SK-N-SH treated with all-trans-retinoic acid at 6 μM for 48 hours (cell line): ENCODE data around the gene TIAM1.

ENCODE experiments used
- ATAC-seq: fragments of 200-7000 bp; cut with Tn5 transposase; 3 replicates; pipeline ENCODE4 v1.9.1; 2020; ENCODE audit warnings: mild to moderate bottlenecking, moderate library complexity
- ARNTL ChIP-seq: fragments of 450-650 bp; formaldehyde crosslinking; IDR thresholded peaks from 2 replicates; pipeline ENCODE4 v1.5.0; 2020; ENCODE audit warnings: low read depth, mild to moderate bottlenecking, moderate library complexity, borderline replicate concordance
- BACH2 ChIP-seq: fragments of 250-450 bp; sonication (Bioruptor Pico); IDR thresholded peaks from 2 replicates; pipeline ENCODE4 v1.9.0; 2021; ENCODE audit warnings: mild to moderate bottlenecking, borderline replicate concordance
- CSDC2 ChIP-seq: fragments of 250-450 bp; sonication (Bioruptor Pico); IDR thresholded peaks from 2 replicates; pipeline ENCODE4 v1.5.0; 2020; ENCODE audit warnings: mild to moderate bottlenecking, moderate library complexity
- ESRRG ChIP-seq: fragments of 250-450 bp; sonication (Bioruptor Pico); IDR thresholded peaks from 2 replicates; pipeline ENCODE4 v1.6.1; 2021; ENCODE audit warnings: mild to moderate bottlenecking
- GLIS3 ChIP-seq: fragments of 250-450 bp; sonication (Bioruptor Pico); IDR thresholded peaks from 2 replicates; pipeline ENCODE4 v1.5.0; 2020; ENCODE audit warnings: mild to moderate bottlenecking, moderate library complexity
- ISL1 ChIP-seq: fragments of 250-450 bp; sonication (Bioruptor Pico); IDR thresholded peaks from 2 replicates; pipeline ENCODE4 v2.1.2; 2022; ENCODE audit warnings: mild to moderate bottlenecking, moderate library complexity
- OSR1 ChIP-seq: fragments of 250-450 bp; sonication (Bioruptor Pico); IDR thresholded peaks from 2 replicates; pipeline ENCODE4 v1.8.0; 2022; ENCODE audit warnings: moderate library complexity, mild to moderate bottlenecking, inconsistent platforms
- PPARA ChIP-seq: fragments of 250-450 bp; sonication (Bioruptor Pico); IDR thresholded peaks from 2 replicates; pipeline ENCODE4 v1.5.0; 2020; ENCODE audit warnings: mild to moderate bottlenecking, borderline replicate concordance
- SNAI2 ChIP-seq: fragments of 250-450 bp; sonication (Bioruptor Pico); IDR thresholded peaks from 2 replicates; pipeline ENCODE4 v1.5.0; 2020; ENCODE audit warnings: mild to moderate bottlenecking, moderate library complexity
- TCF4 ChIP-seq: fragments of 250-450 bp; sonication (Bioruptor Pico); IDR thresholded peaks from 2 replicates; pipeline ENCODE4 v1.8.0; 2021; ENCODE audit warnings: mild to moderate bottlenecking, moderate library complexity, borderline replicate concordance
- TOX ChIP-seq: fragments of 250-450 bp; sonication (Bioruptor Pico); IDR thresholded peaks from 2 replicates; pipeline ENCODE4 v1.8.0; 2021; ENCODE audit warnings: mild to moderate bottlenecking, moderate library complexity, borderline replicate concordance
- ZC3H10 ChIP-seq: fragments of 250-450 bp; sonication (Bioruptor Pico); IDR thresholded peaks from 2 replicates; pipeline ENCODE4 v1.5.1; 2021; ENCODE audit warnings: mild to moderate bottlenecking, moderate library complexity
- ZFP3 ChIP-seq: fragments of 250-450 bp; sonication (Bioruptor Pico); IDR thresholded peaks from 2 replicates; pipeline ENCODE4 v1.5.0; 2020; ENCODE audit warnings: mild to moderate bottlenecking, moderate library complexity
- ZFP30 ChIP-seq: fragments of 450-650 bp; formaldehyde crosslinking; IDR thresholded peaks from 2 replicates; pipeline ENCODE4 v1.5.0; 2022; ENCODE audit warnings: mild to moderate bottlenecking, moderate library complexity
- ZNF565 ChIP-seq: fragments of 450-650 bp; formaldehyde crosslinking; conservative IDR thresholded peaks from 2 replicates; pipeline ENCODE4 v1.5.0; 2020; ENCODE audit warnings: low read depth, mild to moderate bottlenecking, moderate library complexity
- ZNF70 ChIP-seq: fragments of 450-650 bp; formaldehyde crosslinking; IDR thresholded peaks from 2 replicates; pipeline ENCODE4 v1.5.0; 2020; ENCODE audit warnings: mild to moderate bottlenecking, moderate library complexity
- ZNF8 ChIP-seq: fragments of 450-650 bp; formaldehyde crosslinking; IDR thresholded peaks from 2 replicates; pipeline ENCODE4 v1.5.0; 2020; ENCODE audit warnings: mild to moderate bottlenecking, moderate library complexity
- TF ChIP-seq, protein P1 (sequence below): fragments of 250-450 bp; sonication (Bioruptor Pico); IDR thresholded peaks from 2 replicates; pipeline ENCODE4 v1.5.0; 2020; ENCODE audit warnings: mild to moderate bottlenecking, moderate library complexity
- TF ChIP-seq, protein P2 (sequence below): fragments of 250-450 bp; sonication (Bioruptor Pico); IDR thresholded peaks from 2 replicates; pipeline ENCODE4 v1.5.1; 2020; ENCODE audit warnings: low read depth, mild to moderate bottlenecking, moderate library complexity
- TF ChIP-seq, protein P3 (sequence below): fragments of 250-450 bp; sonication (Bioruptor Pico); IDR thresholded peaks from 2 replicates; pipeline ENCODE4 v1.8.0; 2021; ENCODE audit warnings: low read depth, mild to moderate bottlenecking, moderate library complexity, borderline replicate concordance
- TF ChIP-seq, protein P4 (sequence below): fragments of 250-450 bp; sonication (Bioruptor Pico); IDR thresholded peaks from 2 replicates; pipeline ENCODE4 v1.8.0; 2020; ENCODE audit warnings: mild to moderate bottlenecking, moderate library complexity, borderline replicate concordance

Gene TIAM1

DNA sequence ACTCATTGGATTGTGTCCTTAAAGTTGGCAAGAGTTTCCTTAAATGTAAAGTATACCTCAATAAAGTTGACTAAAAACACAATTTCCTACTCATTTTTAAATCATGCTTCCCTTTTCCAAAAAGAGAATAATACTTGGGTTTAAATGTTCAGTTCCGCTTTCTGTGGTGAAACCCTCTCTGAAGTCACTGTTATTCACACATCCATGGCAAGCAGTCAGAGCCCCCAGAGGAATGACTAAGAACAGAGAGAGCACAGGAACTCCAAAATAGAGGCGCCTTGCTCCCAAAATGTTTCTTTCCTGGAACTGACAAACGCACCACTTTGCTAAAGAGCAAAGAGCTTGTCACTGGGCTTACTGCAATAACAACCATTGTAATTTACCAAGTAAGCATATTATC lies 142.5 kb downstream of the TIAM1 start:
- no peak for ATAC-seq
- TF ChIP-seq SNAI2 (CRISPR knock-in tag) (no peak), ZC3H10 (CRISPR knock-in tag) (no peak), ESRRG (CRISPR knock-in tag) (no peak), ZFP3 (CRISPR knock-in tag) (no peak), ARNTL (CRISPR knock-in tag) (no peak), TCF4 (CRISPR knock-in tag) (no peak), GLIS3 (CRISPR knock-in tag) (no peak), TOX (no peak), PPARA (CRISPR knock-in tag) (no peak), OSR1 (CRISPR knock-in tag) (no peak), ZNF8 (CRISPR knock-in tag) (no peak), ZNF70 (CRISPR knock-in tag) (no peak), ZFP30 (CRISPR knock-in tag) (no peak)
- TF ChIP-seq, protein P1, sequence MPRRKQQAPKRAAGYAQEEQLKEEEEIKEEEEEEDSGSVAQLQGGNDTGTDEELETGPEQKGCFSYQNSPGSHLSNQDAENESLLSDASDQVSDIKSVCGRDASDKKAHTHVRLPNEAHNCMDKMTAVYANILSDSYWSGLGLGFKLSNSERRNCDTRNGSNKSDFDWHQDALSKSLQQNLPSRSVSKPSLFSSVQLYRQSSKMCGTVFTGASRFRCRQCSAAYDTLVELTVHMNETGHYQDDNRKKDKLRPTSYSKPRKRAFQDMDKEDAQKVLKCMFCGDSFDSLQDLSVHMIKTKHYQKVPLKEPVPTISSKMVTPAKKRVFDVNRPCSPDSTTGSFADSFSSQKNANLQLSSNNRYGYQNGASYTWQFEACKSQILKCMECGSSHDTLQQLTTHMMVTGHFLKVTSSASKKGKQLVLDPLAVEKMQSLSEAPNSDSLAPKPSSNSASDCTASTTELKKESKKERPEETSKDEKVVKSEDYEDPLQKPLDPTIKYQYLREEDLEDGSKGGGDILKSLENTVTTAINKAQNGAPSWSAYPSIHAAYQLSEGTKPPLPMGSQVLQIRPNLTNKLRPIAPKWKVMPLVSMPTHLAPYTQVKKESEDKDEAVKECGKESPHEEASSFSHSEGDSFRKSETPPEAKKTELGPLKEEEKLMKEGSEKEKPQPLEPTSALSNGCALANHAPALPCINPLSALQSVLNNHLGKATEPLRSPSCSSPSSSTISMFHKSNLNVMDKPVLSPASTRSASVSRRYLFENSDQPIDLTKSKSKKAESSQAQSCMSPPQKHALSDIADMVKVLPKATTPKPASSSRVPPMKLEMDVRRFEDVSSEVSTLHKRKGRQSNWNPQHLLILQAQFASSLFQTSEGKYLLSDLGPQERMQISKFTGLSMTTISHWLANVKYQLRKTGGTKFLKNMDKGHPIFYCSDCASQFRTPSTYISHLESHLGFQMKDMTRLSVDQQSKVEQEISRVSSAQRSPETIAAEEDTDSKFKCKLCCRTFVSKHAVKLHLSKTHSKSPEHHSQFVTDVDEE (CRISPR knock-in tag) = no peak
- TF ChIP-seq, protein P2, sequence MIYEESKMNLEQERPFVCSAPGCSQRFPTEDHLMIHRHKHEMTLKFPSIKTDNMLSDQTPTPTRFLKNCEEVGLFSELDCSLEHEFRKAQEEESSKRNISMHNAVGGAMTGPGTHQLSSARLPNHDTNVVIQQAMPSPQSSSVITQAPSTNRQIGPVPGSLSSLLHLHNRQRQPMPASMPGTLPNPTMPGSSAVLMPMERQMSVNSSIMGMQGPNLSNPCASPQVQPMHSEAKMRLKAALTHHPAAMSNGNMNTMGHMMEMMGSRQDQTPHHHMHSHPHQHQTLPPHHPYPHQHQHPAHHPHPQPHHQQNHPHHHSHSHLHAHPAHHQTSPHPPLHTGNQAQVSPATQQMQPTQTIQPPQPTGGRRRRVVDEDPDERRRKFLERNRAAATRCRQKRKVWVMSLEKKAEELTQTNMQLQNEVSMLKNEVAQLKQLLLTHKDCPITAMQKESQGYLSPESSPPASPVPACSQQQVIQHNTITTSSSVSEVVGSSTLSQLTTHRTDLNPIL (CRISPR knock-in tag) = no peak

DNA sequence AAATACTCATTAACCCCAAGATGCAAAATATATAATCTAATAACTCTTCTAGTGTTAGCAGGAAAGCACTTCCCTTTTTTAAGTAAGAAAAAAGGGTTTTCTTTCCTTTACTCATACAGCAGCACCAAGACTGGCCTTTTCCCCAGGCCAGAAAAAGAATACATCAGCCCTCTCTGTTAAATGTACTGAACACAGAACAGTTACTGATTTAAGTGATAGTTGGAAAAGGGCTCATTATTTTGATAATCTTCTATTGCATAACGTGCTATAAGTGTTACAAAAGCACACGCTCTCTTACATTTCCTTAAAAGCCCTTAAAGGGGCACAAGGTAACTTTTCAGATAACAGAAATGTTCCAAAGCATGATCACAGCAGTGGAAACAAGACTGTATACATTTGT lies 142.9 kb downstream of the TIAM1 start:
- ATAC-seq = no peak
- TF ChIP-seq ZFP3 (CRISPR knock-in tag) (peak; percentile 37; the same call in 1 of the 2 replicates), ZNF565 (CRISPR knock-in tag) (no peak)
- TF ChIP-seq, all 23 proteins: peak for 1

DNA sequence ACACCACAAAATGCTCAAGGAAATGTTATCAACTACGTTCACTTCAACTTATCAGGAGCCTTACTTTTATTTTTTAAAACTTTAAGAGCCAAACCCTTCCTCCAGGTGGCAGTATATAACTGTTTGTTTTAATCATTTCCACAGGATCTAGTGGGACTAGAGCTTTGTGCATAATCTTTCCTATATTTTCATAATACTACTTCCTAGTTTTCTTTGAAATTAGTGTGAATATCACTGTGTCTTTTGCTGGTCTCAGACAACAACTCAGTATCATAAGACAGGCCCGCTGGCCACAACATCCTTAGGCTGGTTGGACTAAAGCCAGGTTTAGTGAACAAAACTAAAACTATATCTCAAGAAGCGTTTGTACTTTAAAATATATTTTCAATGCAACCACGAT lies 145.5 kb downstream of the TIAM1 start:
- TF ChIP-seq, protein P3, sequence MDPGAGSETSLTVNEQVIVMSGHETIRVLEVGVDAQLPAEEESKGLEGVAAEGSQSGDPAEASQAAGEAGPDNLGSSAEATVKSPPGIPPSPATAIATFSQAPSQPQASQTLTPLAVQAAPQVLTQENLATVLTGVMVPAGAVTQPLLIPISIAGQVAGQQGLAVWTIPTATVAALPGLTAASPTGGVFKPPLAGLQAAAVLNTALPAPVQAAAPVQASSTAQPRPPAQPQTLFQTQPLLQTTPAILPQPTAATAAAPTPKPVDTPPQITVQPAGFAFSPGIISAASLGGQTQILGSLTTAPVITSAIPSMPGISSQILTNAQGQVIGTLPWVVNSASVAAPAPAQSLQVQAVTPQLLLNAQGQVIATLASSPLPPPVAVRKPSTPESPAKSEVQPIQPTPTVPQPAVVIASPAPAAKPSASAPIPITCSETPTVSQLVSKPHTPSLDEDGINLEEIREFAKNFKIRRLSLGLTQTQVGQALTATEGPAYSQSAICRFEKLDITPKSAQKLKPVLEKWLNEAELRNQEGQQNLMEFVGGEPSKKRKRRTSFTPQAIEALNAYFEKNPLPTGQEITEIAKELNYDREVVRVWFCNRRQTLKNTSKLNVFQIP = no peak
- peak; percentile 79 for ATAC-seq

DNA sequence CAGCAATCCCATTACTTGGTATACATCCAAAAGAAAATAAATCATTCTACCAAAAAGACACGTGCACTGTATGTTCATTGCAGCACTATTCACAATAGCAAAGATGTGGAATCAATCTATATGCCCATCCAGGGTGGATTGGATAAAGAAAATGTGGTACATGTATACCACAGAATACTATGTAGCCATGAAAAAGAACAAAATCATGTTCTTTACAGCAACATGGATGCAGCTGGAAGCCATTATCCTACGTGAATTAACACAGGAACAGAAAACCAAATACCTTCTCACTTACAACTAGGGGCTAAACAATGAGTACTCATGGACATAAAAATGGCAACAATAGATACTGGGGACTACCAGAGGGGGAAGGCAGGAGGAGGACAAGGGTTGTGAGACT lies 147.3 kb downstream of the TIAM1 start:
- no peak for ATAC-seq
- peak; percentile 64 for TF ChIP-seq ZNF8 (CRISPR knock-in tag)
- TF ChIP-seq ZFP30 (CRISPR knock-in tag) = no peak

DNA sequence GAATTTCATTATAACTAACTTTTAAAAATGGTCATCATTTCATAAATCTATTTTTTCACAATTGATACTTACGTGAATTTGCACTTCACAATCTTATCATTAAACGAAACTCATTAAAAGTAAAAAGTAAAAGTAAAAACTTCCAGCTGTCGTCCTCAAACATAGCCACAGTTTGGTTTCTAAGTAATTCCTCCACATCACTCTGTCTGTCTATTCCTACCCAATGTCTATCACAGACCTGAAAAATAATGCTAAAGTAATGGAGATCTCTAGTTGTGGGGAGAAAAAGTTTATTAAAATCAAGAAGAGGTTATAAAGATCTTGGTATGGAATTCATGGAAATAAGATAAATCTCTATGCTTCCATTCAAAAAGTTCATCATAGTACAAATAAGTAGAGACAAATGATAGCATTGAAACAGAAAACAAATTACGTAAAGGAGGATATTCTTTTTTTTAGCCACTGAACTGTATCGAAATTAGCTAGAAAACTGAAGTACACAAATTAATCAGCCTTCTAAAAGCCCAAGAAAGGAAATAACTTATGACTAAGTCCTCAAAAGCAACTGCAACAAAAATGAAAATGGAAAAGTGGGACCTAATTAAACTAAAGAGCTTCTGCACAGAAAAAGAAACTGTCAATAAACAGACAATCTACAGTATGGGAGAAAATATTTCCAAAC lies 148.6 kb downstream of the TIAM1 start:
- ATAC-seq = no peak
- TF ChIP-seq, protein P4, sequence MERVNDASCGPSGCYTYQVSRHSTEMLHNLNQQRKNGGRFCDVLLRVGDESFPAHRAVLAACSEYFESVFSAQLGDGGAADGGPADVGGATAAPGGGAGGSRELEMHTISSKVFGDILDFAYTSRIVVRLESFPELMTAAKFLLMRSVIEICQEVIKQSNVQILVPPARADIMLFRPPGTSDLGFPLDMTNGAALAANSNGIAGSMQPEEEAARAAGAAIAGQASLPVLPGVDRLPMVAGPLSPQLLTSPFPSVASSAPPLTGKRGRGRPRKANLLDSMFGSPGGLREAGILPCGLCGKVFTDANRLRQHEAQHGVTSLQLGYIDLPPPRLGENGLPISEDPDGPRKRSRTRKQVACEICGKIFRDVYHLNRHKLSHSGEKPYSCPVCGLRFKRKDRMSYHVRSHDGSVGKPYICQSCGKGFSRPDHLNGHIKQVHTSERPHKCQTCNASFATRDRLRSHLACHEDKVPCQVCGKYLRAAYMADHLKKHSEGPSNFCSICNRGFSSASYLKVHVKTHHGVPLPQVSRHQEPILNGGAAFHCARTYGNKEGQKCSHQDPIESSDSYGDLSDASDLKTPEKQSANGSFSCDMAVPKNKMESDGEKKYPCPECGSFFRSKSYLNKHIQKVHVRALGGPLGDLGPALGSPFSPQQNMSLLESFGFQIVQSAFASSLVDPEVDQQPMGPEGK = no peak
- TF ChIP-seq, protein P1 (CRISPR knock-in tag) = no peak
- TF ChIP-seq TCF4 (CRISPR knock-in tag) = no peak
- TF ChIP-seq GLIS3 (CRISPR knock-in tag) = no peak
- no peak for TF ChIP-seq ZNF70 (CRISPR knock-in tag)
- no peak for TF ChIP-seq ESRRG (CRISPR knock-in tag)
- TF ChIP-seq PPARA (CRISPR knock-in tag) = no peak
- TF ChIP-seq ZFP30 (CRISPR knock-in tag) = no peak
- TF ChIP-seq ZNF8 (CRISPR knock-in tag) = no peak
- TF ChIP-seq ZFP3 (CRISPR knock-in tag) = no peak
- no peak for TF ChIP-seq CSDC2 (CRISPR knock-in tag)
- no peak for TF ChIP-seq ISL1 (CRISPR knock-in tag)
- no peak for TF ChIP-seq BACH2 (CRISPR knock-in tag)
- TF ChIP-seq, protein P2 (CRISPR knock-in tag) = no peak
- no peak for TF ChIP-seq SNAI2 (CRISPR knock-in tag)
- TF ChIP-seq, all 23 proteins: peak for 0
